GM18526 (cell line): Measurements from ENCODE around the gene KIT.

Experiments used
- POLR2A ChIP-seq: IDR thresholded peaks from 3 replicates; pipeline ENCODE4 v1.6.1; 2011; ENCODE audit not compliant: insufficient read length; ENCODE audit errors: extremely low read depth

The KIT gene

GRCh38 chr4:54658252-54659093, 716 bp downstream of the KIT start:
- TF ChIP-seq POLR2A = no peak

GRCh38 chr4:54659313-54659712, 1.6 kb downstream of the KIT start:
- no peak for TF ChIP-seq POLR2A

GRCh38 chr4:54659749-54660535, 2.2 kb downstream of the KIT start:
- no peak for TF ChIP-seq POLR2A

- TF ChIP-seq POLR2A = no peak
Observed at GRCh38 chr4:54660591-54660990, 2.8 kb downstream of the KIT start.

GRCh38 chr4:54661169-54661568, 3.4 kb downstream of the KIT start:
- no peak for TF ChIP-seq POLR2A

- no peak for TF ChIP-seq POLR2A
Observed at GRCh38 chr4:54661686-54662085, 3.9 kb downstream of the KIT start.

- TF ChIP-seq POLR2A = no peak
Observed at GRCh38 chr4:54662123-54662522, 4.4 kb downstream of the KIT start.

- TF ChIP-seq POLR2A = no peak
Observed at GRCh38 chr4:54662901-54663585, 5.3 kb downstream of the KIT start.

GRCh38 chr4:54664400-54664799, 6.6 kb downstream of the KIT start:
- TF ChIP-seq POLR2A = no peak

GRCh38 chr4:54668014-54668611, 10.4 kb downstream of the KIT start:
- no peak for TF ChIP-seq POLR2A

GRCh38 chr4:54669831-54670230, 12.1 kb downstream of the KIT start:
- no peak for TF ChIP-seq POLR2A

- TF ChIP-seq POLR2A = no peak
Observed at GRCh38 chr4:54675721-54676461, 18.1 kb downstream of the KIT start.

GRCh38 chr4:54676658-54677057, 18.9 kb downstream of the KIT start:
- no peak for TF ChIP-seq POLR2A

GRCh38 chr4:54677416-54677815, 19.7 kb downstream of the KIT start:
- no peak for TF ChIP-seq POLR2A
